Urinary bladder (tissue), 4 donors: ENCODE results near the gene CUL4B. TPM values are rescaled to one million over a fixed set of nuclear protein-coding genes. Genes with fewer than 3 reads are reported as not detected.
"Not testable (repeated sequence)": the region's sequence is repeated elsewhere in the genome, so short reads cannot be mapped to it uniquely, and the experiment has no call there.

Experiments used
- DNase-seq: peaks from one replicate; pipeline ENCODE4 v3.0.0-alpha.2; 2015; ENCODE audit errors: extremely low spot score
- H3K27ac ChIP-seq: one replicate; pipeline ENCODE4 v1.5.1; 2013; ENCODE audit warnings: low read depth, mild to moderate bottlenecking, moderate library complexity
- H3K36me3 ChIP-seq: one replicate; pipeline ENCODE4 v1.6.1; 2013; ENCODE audit warnings: mild to moderate bottlenecking, moderate library complexity; ENCODE audit not compliant: insufficient read depth
- H3K4me1 ChIP-seq: one replicate; pipeline ENCODE4 v1.6.1; 2013; ENCODE audit warnings: mild to moderate bottlenecking, moderate library complexity; ENCODE audit not compliant: insufficient read depth
- H3K4me3 ChIP-seq: one replicate; pipeline ENCODE4 v1.5.1; 2013; ENCODE audit warnings: low read depth, low read length
- WGBS: extraction: QIAGEN DNeasy Blood & Tissue Kit; methylation state at CpG from one replicate; pipeline ENCODE4 v1.1.7; 2013; 5-methylcytosine and 5-hydroxymethylcytosine counted together
- polyA plus RNA-seq: library from polyadenylated mRNA; stranded (reverse); fragments of 200-250 nt; gene quantifications from one replicate; pipeline ENCODE4 v1.2.3, GENCODE V29; 2013
- small RNA-seq: library from RNA; depleted of rRNA; stranded (forward); fragments of <200 nt; gene quantifications from one replicate; pipeline ENCODE3, GENCODE V24; 2014
- total RNA-seq: library from RNA; depleted of rRNA; stranded (reverse); fragments of >200 nt; gene quantifications from one replicate; pipeline ENCODE4 v1.2.3, GENCODE V29; 2014
- donor health status: healthy with polysubstance abuse.
- donor health status: healthy.

CUL4B gene
- total and polyA plus RNA-seq, 2 donors, result 25.6 to 70.6 TPM

DNA sequence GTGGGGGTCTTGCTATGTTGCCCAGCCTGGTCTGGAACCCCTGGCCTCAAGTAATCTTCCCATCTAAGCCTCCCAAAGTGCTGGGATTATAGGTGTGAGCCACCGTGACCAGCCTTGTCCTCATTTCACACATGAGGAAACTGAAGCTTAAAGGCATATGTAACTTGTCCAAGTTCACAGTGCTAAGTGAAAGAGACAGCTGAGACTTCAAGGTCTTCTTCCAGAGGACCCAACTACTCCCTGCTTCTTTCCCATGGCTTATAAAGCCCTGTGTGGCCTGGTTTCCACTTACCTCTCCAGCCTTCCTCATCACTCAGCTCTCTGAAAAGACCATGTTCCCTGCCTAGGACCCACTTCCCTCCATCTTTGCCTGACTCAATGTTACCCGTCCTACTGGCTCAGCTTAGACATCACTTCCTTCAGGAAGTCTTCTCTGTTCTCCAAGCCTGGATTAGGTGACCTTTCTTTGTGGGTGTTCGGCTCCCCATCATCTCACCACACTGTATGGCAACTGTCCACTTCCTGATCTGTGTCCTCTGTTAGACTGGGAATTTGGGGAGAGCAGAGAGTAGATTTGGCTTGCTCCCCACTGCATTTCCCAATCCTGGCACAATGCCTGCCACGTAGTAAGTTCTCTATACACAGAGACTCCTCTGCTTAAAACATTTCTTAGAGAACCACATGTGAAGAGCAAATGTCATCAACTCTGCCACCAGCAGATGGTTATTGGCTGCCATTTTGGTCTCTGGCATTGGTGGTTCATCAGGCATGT is 61.3 kb downstream of the CUL4B start:
- Histone ChIP-seq H3K4me3 (no peak overlapping the region), H3K4me1 (no peaks in the 10 kb centered on the region), H3K36me3 (no peaks in the 10 kb centered on the region), H3K27ac (no peak overlapping the region)
- 61% methylated on average over 4 of the region's 4 CpGs for WGBS
- DNase-seq, result no peak

DNA sequence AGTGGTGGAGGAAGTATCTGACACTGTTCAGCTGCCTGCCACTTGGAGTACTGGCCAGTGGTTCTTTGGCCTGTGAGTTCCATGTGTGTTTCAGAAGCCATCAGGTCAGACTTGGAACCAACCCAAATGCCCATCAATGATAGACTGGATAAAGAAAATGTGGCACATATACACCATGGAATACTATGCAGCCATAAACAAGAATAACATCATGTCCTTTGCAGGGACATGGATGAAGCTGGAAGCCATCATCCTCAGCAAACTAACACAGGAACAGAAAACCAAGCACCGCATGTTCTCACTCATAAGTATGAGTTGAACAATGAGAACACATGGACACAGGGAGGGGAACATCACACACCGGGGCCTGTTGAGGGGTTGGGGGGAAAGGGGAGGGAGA is 70.6 kb downstream of the CUL4B start:
- not testable (repeated sequence) for H3K4me3 ChIP-seq, H3K36me3 ChIP-seq, H3K27ac ChIP-seq, DNase-seq, H3K4me1 ChIP-seq
- WGBS, result 88% methylated on average over 2 of the region's 2 CpGs

GRCh38 chrX:120486786-120487185 is 74.0 kb downstream of the CUL4B start:
- Histone ChIP-seq H3K4me1 (no peaks in the 10 kb centered on the region), H3K36me3 (no peaks in the 10 kb centered on the region)
- 57% methylated on average over 9 of the region's 9 CpGs for WGBS

GRCh38 chrX:120485638-120486520 is 74.9 kb downstream of the CUL4B start:
- Histone ChIP-seq H3K27ac (peak overlapping the region; percentile 73), H3K4me1 (no peaks in the 10 kb centered on the region), H3K36me3 (no peaks in the 10 kb centered on the region), H3K4me3 (peak overlapping the region; percentile 46)
- DNase-seq, result peak; percentile 61
- WGBS, result under 1% methylated on average over 39 of the region's 39 CpGs

More at GRCh38 chrX:120486786-120487185, 74.0 kb downstream of the CUL4B start:
- Histone ChIP-seq H3K4me3 (no peak overlapping the region), H3K27ac (no peak overlapping the region)
- DNase-seq, result no peak

GRCh38 chrX:120485315-120485637 is 75.5 kb downstream of the CUL4B start:
- no peak for DNase-seq
- Histone ChIP-seq H3K4me1 (no peaks in the 10 kb centered on the region), H3K27ac (no peak overlapping the region), H3K4me3 (no peak overlapping the region), H3K36me3 (no peaks in the 10 kb centered on the region)
- 78% methylated on average over 3 of the region's 3 CpGs for WGBS

DNA sequence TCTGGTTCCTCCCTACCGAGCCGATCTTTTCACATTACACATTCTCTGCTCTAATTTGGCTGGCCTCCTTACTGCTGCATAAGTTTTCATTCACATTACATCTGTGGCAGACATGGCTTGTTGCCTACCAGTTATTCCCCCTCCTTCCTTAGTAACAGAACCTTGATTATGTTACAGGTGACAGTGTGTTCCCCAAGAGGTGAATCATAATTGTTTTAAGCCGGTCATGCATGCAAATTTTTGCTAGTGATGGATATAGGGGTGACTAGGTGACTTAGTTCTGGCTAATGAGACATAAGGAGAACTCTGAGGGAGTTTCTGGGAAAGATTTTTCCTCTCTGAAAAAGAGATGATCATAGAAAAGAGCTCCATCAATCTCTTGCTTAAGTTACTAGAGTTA is 83.3 kb downstream of the CUL4B start:
- Histone ChIP-seq H3K4me1 (no peaks in the 10 kb centered on the region), H3K4me3 (no peak overlapping the region), H3K36me3 (no peaks in the 10 kb centered on the region), H3K27ac (no peak overlapping the region)
- 79% methylated on average over 3 of the region's 3 CpGs for WGBS
- DNase-seq, result no peak

- Histone ChIP-seq H3K4me1 (no peaks in the 10 kb centered on the region), H3K27ac (no peak overlapping the region), H3K36me3 (no peaks in the 10 kb centered on the region), H3K4me3 (no peak overlapping the region)
- DNase-seq, result no peak
- 75% methylated on average over 2 of the region's 2 CpGs for WGBS
Measured at GRCh38 chrX:120476714-120477113, 84.0 kb downstream of the CUL4B start.

DNA sequence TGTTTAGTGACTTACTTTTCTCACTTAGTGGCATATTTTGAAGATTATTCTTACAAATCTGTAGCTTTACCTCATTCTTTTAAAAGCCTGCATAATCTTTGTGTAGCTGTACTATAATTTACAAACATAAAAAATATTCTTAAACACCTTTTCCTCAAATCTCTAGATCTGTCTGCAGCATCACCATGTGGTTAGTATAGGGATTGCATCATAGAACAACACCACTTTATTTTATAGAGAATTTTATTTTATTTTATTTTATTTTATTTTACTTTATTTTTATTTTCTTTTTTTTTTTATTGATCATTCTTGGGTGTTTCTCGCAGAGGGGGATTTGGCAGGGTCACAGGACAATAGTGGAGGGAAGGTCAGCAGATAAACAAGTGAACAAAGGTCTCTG is 85.3 kb downstream of the CUL4B start:
- not testable (repeated sequence) for H3K27ac ChIP-seq, DNase-seq, H3K36me3 ChIP-seq, H3K4me3 ChIP-seq, H3K4me1 ChIP-seq
- 23% methylated on average over 1 of the region's 1 CpG for WGBS

Small RNA genes lying within 50 kb of the gene (small RNA-seq; reads per million reads assigned to genes)
- gene RNU7-37P, result not detected

Other genes starting within 250 kb of the CUL4B start
- 1.3 TPM for gene TMEM255A, start 249.5 kb downstream of the CUL4B start, total RNA-seq
- 3.2 TPM for gene TMEM255A, start 249.5 kb downstream of the CUL4B start, polyA plus RNA-seq
- 9.9 TPM for gene ATP1B4, start 198.9 kb downstream of the CUL4B start, total RNA-seq
- gene ATP1B4, start 198.9 kb downstream of the CUL4B start, polyA plus RNA-seq, result not detected
- gene LAMP2, start 91.7 kb downstream of the CUL4B start, total RNA-seq, result 106 TPM
- 76.9 TPM for gene LAMP2, start 91.7 kb downstream of the CUL4B start, polyA plus RNA-seq
- gene MCTS1, start 43.1 kb upstream of the CUL4B start, total RNA-seq, result 44.1 TPM
- 30.0 TPM for gene MCTS1, start 43.1 kb upstream of the CUL4B start, polyA plus RNA-seq
- gene C1GALT1C1, start 69.1 kb upstream of the CUL4B start, total RNA-seq, result 37.1 TPM
- 20.9 TPM for gene C1GALT1C1, start 69.1 kb upstream of the CUL4B start, polyA plus RNA-seq